HG02943 (cell line): ENCODE data around the gene RASGEF1C.
"Not testable (repeated sequence)": the region's sequence is repeated elsewhere in the genome, so short reads cannot be mapped to it uniquely, and the experiment has no call there.

Experiments
- ATAC-seq: cut with Tn5 transposase; IDR thresholded peaks from one replicate; pipeline ENCODE4 v1.9.1; 2021; ENCODE audit warnings: mild to moderate bottlenecking, low read depth, moderate library complexity; ENCODE audit not compliant: unreplicated experiment

RASGEF1C gene

GRCh38 chr5:180089628-180090027, 119.4 kb downstream of the RASGEF1C start:
- not testable (repeated sequence) for ATAC-seq

GRCh38 chr5:180088561-180088960, 120.5 kb downstream of the RASGEF1C start:
- ATAC-seq: no peak

- ATAC-seq: no peak
These were observed 122.1 kb downstream of the RASGEF1C start for GRCh38 chr5:180086816-180087399.

GRCh38 chr5:180085837-180086236, 123.2 kb downstream of the RASGEF1C start:
- ATAC-seq: no peak

GRCh38 chr5:180084638-180085561, 124.1 kb downstream of the RASGEF1C start:
- no peak for ATAC-seq

GRCh38 chr5:180083529-180084060, 125.4 kb downstream of the RASGEF1C start:
- ATAC-seq: no peak

- no peak for ATAC-seq
These were observed 126.2 kb downstream of the RASGEF1C start for GRCh38 chr5:180082633-180083420.

GRCh38 chr5:180081481-180081880, 127.5 kb downstream of the RASGEF1C start:
- no peak for ATAC-seq

- ATAC-seq: no peak
These were observed 128.3 kb downstream of the RASGEF1C start for GRCh38 chr5:180080486-180081280.

GRCh38 chr5:180079702-180080466, 129.1 kb downstream of the RASGEF1C start:
- no peak for ATAC-seq

- ATAC-seq: no peak
These were observed 130.7 kb downstream of the RASGEF1C start for GRCh38 chr5:180078348-180078747.

GRCh38 chr5:180077594-180078284, 131.3 kb downstream of the RASGEF1C start:
- no peak for ATAC-seq

GRCh38 chr5:180075703-180076102, 133.3 kb downstream of the RASGEF1C start:
- no peak for ATAC-seq

GRCh38 chr5:180074462-180074861, 134.5 kb downstream of the RASGEF1C start:
- no peak for ATAC-seq

- ATAC-seq: no peak
These were observed 136.5 kb downstream of the RASGEF1C start for GRCh38 chr5:180072556-180072955.

GRCh38 chr5:180072256-180072548, 136.8 kb downstream of the RASGEF1C start:
- ATAC-seq: no peak

- no peak for ATAC-seq
These were observed 137.3 kb downstream of the RASGEF1C start, which contains the start of gene RNF130 for GRCh38 chr5:180071531-180072255. Gene RNF130 (minus strand): TSS chr5:180071759. CDS start chr5:180071702, 57 bp downstream.
